Tibial nerve (tissue), 4 donors: Measurements from ENCODE around the gene DOC2B. TPM values are rescaled to one million over a fixed set of nuclear protein-coding genes. Genes with fewer than 3 reads are reported as not detected.

Source experiments
- DNase-seq, 2 donors: peaks; one replicate each; pipeline ENCODE4 v3.0.0-alpha.2; 2019; ENCODE audit warnings: low spot score in 2 of 2
- H3K27ac ChIP-seq, 4 donors: fragments of 200-600 bp; sonication (generic) in 3 of 4; one replicate each; pipeline ENCODE4 v1.5.1; 2017 to 2019; ENCODE audit warnings: mild to moderate bottlenecking in 1 of 4
- H3K27me3 ChIP-seq, 2 donors: fragments of 200-600 bp; sonication (generic) in 1 of 2; one replicate each; pipeline versions ENCODE4 v1.5.1 to v1.6.0; 2017 to 2019
- H3K36me3 ChIP-seq, 3 donors: fragments of 200-600 bp; sonication (generic); one replicate each; pipeline ENCODE4 v1.5.1; 2018 to 2019
- H3K4me1 ChIP-seq, 4 donors: fragments of 200-600 bp; sonication (generic) in 3 of 4; one replicate each; pipeline ENCODE4 v1.5.1; 2017 to 2019
- H3K4me3 ChIP-seq, 4 donors: fragments of 200-600 bp; sonication (generic) in 3 of 4; one replicate each; pipeline ENCODE4 v1.5.1; 2017 to 2019; ENCODE audit warnings: mild to moderate bottlenecking in 1 of 4, moderate library complexity in 1 of 4
- H3K9me3 ChIP-seq, 4 donors: fragments of 200-600 bp; sonication (generic) in 3 of 4; one replicate each; pipeline ENCODE4 v1.5.1; 2017 to 2019
- CTCF ChIP-seq, 5 experiments: fragments of 200-600 bp in 3 of 5; fragments of 450-650 bp in 2 of 5; sonication (generic) in 3 of 5; IDR thresholded peaks; one replicate each; pipeline ENCODE4 v1.5.1; 2016 to 2019; ENCODE audit warnings: antibody characterized with exemption in 5 of 5, mild to moderate bottlenecking in 3 of 5, moderate library complexity in 2 of 5
- EP300 ChIP-seq, 2 donors: sonication (generic); formaldehyde crosslinking; IDR thresholded peaks; one replicate each; pipeline ENCODE4 v1.6.1; 2017; ENCODE audit warnings: antibody characterized with exemption in 2 of 2, mild to moderate bottlenecking in 1 of 2
- POLR2A ChIP-seq, 2 donors: fragments of 450-650 bp; IDR thresholded peaks; one replicate each; pipeline ENCODE4 v1.6.1; 2017; ENCODE audit warnings: antibody characterized with exemption in 2 of 2, mild to moderate bottlenecking in 2 of 2, moderate library complexity in 2 of 2
- WGBS, 2 donors: methylation state at CpG; one replicate each; pipeline ENCODE4 v1.1.5; 2018; 5-methylcytosine and 5-hydroxymethylcytosine counted together
- total RNA-seq, 4 donors: library from RNA; depleted of rRNA; stranded (reverse); fragments of >200 nt; gene quantifications; one replicate each; pipeline ENCODE4 v1.1.0, GENCODE V29; 2016

DOC2B gene
- total RNA-seq, result 10 to 100 TPM; 11.7 to 29.4 (median 16.0) TPM

- no peaks in the 10 kb centered on the region for H3K36me3 ChIP-seq
- no peaks in the 10 kb centered on the region for H3K9me3 ChIP-seq
- peaks cover 0 to 61% of the 10 kb centered on the region in 2 donors for H3K27me3 ChIP-seq
- peaks cover 0 to 34% (median 0%) of the 10 kb centered on the region in 4 donors for H3K4me1 ChIP-seq
- peak within 1 kb of the TSS in 2 of 4 donors; percentile 30 to 73 for H3K27ac ChIP-seq
- WGBS, 2 donors, result 4 to 5% methylated on average over 31 to 48 of the region's 120 CpGs
- no peak for DNase-seq
- TF ChIP-seq POLR2A (IDR thresholded peaks at IDR 0.05) (no peak), CTCF (IDR thresholded peaks at IDR 0.05) (peak in 1 of 5 experiments; percentile 21)
- H3K4me3 ChIP-seq, result peak within 1 kb of the TSS in 3 of 4 donors; percentile 18 to 52 (median 26)
Observed at GRCh38 chr17:181245-182049, at the start of gene DOC2B. Gene DOC2B (minus strand): TSS chr17:181650. CDS start chr17:181479, 171 bp downstream.

DNA sequence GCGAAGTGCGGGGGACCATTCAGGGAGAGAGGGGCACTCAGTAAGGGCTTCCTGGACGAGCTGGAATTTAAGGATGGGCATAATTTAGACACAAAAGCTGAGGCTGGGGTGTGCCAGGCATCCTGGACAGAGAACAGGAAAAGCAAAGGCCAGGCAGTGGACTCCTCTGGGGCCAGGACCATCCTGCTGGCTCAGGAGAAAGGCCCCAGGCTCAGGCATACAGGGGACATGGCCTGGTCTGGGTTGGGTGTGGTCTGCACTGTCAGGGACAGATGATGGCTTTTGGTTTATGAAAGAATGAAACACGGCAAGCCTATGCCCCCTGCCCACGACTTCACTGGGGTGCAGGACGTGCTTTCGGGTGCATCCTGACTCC, 48.9 kb upstream of the DOC2B start:
- Histone ChIP-seq H3K4me1 (no peaks in the 10 kb centered on the region), H3K9me3 (no peaks in the 10 kb centered on the region), H3K27ac (no peak overlapping the region), H3K4me3 (no peak overlapping the region), H3K27me3 (no peaks in the 10 kb centered on the region), H3K36me3 (no peaks in the 10 kb centered on the region)
- WGBS, 2 donors, result 81 to 90% methylated on average over 7 of the region's 7 CpGs
- DNase-seq, result no peak
- TF ChIP-seq CTCF (IDR thresholded peaks at IDR 0.05) (no peak), EP300 (IDR thresholded peaks at IDR 0.05) (no peak), POLR2A (IDR thresholded peaks at IDR 0.05) (no peak)

GRCh38 chr17:229709-230394, 48.4 kb upstream of the DOC2B start:
- no peak for DNase-seq
- TF ChIP-seq POLR2A (IDR thresholded peaks at IDR 0.05) (no peak), EP300 (IDR thresholded peaks at IDR 0.05) (no peak), CTCF (IDR thresholded peaks at IDR 0.05) (no peak)
- Histone ChIP-seq H3K9me3 (no peaks in the 10 kb centered on the region), H3K27ac (peak overlapping the region in 1 of 4 donors; percentile 42), H3K27me3 (no peaks in the 10 kb centered on the region), H3K4me3 (no peak overlapping the region), H3K36me3 (no peaks in the 10 kb centered on the region), H3K4me1 (no peaks in the 10 kb centered on the region)
- 88 to 90% methylated on average over 12 to 15 of the region's 15 CpGs for WGBS, 2 donors

- 68 to 77% methylated on average over 8 of the region's 8 CpGs for whole genome bisulfite sequencing, 2 donors
- no peak for DNase-seq
- H3K27me3 ChIP-seq, result no peaks in the 10 kb centered on the region
Observed at GRCh38 chr17:228951-229708, 47.7 kb upstream of the DOC2B start.

More at GRCh38 chr17:228951-229708, 47.7 kb upstream of the DOC2B start:
- H3K4me3 ChIP-seq, result no peak overlapping the region
- no peaks in the 10 kb centered on the region for H3K9me3 ChIP-seq
- no peaks in the 10 kb centered on the region for H3K4me1 ChIP-seq
- TF ChIP-seq EP300 (IDR thresholded peaks at IDR 0.05), result no peak
- TF ChIP-seq POLR2A (IDR thresholded peaks at IDR 0.05), result no peak
- TF ChIP-seq CTCF (IDR thresholded peaks at IDR 0.05), result no peak
- H3K36me3 ChIP-seq, result no peaks in the 10 kb centered on the region
- H3K27ac ChIP-seq, result peak overlapping the region in 1 of 4 donors; percentile 42
